CD4-positive, alpha-beta T cell treated with Interleukin-1 beta for 1 hour (primary cell): ENCODE data around the gene DTX4.

ENCODE experiments used
- DNase-seq, 2 donors: peaks; one replicate each; pipeline ENCODE4 v3.0.0-alpha.2; 2020 to 2022

The DTX4 gene

DNA sequence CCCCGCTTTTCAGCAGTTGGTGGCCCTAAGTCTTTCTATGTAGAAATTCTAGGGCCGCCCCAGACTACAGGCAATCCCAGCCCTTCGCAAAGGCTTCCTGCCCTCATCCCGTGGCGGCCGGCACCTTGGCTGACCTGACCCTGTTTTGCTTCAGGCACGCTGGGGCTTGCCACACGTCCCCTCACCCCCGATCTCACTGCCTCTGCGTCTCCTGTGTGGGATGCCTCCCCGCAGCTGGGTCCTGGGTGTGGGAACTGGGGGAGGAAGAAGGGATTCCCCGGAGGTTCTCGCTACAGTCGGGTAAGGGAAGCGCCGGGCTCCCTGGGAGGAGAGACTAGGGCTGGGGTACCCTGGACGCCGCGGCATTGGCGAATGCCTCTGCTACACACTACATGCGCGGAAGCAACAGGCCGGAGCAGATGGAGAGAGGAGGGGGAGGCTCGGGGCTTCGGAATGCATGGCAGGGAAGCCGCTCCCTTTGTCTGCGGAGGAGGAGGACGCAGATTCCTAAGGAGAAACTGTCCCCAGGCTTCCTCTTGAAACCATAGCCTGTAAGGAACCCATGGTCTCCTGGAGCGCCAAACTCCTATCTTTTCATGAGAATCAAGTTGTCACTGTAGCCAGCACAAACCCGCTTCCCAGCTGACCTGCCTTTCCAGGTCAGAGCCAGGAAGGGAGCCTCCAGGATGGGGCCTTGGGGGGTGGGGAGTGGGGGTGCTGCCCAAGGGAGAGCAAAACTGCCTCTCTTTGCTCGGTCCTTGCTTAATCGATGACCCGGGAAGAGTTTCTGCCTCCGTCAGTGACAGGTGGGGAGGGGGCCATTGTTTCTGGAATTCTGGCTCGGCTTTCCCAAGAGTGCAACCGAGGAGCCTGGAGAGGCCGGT is 1.4 kb downstream of the DTX4 start:
- peak in 1 of 2 donors; percentile 6 for DNase-seq

DNA sequence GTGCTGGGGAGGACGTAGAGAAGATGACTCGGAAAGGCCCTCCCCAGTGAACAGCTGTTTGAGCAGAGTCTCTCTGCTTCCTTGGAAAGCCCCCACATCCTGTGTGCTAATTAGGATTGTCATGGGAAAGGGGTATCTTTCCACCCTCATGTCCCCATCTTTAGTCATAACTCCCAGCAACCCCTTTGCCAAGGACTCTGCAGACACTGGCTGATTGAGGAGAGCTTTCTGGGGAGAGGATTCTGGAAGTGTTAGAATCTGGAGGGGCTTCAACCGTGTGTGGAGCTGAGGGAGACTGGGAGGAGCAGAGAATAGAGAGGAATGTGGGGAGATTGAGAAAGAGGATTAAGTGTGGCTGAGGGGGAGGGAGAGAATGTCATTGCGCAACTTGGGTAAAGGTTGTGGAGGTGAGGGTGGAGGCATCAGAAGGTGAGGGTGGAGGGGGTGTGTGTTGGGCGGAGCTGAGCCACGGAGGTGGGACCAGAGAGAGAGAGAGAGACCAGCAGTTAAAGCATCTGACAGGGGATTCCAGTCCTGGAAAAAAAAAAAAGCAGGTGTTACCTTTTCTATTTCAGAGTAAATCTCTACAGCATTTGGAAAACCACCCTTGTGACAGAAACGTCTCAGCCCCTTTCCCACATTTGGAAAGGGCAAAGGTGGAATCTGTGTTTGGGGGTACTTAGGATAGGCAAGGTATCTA is 2.2 kb downstream of the DTX4 start:
- no peak for DNase-seq

DNA sequence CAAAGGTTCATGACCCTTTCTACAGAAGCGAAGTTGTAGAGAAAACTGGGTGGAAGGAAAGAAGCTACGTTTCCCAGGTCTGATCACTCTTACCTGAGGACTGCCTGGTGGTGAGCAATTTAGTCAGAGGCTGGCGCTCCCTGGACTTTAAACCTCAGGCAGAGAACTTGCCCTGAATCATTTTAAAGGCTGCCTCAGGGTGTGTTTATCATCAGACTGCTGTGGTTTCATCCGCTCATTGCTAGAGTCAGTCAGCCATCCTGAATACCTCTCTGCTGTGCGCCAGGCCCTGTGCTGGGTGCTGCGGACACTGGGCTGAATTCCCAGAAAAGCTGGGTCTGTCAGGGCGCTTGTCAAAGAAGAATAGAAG is 2.7 kb downstream of the DTX4 start:
- DNase-seq = no peak

GRCh38 chr11:59175091-59175501 is 3.2 kb downstream of the DTX4 start:
- no peak for DNase-seq

- DNase-seq = no peak
These were observed 4.4 kb downstream of the DTX4 start for GRCh38 chr11:59176330-59176729.

- DNase-seq = no peak
These were observed 6.5 kb downstream of the DTX4 start for GRCh38 chr11:59178402-59178801.

GRCh38 chr11:59179121-59179520 is 7.2 kb downstream of the DTX4 start:
- no peak for DNase-seq

DNA sequence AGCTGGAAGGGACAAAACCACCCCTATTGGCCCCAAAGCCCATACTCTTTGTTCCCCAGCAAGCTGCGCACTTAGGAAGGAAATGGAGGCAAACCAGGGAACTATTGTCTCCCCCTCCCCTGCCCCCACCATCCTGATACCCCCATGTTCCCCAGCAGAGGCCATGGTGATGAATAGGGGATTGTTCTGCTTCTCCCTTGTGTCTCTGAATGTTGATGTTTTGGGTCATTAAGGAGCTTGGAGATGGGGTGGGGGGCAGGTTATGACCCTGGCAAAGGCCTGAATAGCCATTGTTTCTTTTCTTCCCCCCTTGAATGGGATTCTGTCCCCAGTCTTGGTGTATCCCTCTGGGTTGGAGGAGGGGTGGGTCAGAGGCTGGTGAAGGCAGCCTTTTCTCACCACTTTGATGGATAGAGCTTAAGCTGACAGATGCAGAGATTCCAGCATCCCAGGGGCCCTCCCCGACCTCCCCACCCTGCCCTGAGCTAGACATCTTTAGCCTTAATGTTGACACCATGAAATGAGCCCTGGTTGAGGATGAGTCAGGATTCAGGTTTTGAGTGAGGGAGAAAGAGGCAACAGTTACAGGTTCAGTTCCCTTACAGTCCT is 8.3 kb downstream of the DTX4 start:
- no peak for DNase-seq

DNA sequence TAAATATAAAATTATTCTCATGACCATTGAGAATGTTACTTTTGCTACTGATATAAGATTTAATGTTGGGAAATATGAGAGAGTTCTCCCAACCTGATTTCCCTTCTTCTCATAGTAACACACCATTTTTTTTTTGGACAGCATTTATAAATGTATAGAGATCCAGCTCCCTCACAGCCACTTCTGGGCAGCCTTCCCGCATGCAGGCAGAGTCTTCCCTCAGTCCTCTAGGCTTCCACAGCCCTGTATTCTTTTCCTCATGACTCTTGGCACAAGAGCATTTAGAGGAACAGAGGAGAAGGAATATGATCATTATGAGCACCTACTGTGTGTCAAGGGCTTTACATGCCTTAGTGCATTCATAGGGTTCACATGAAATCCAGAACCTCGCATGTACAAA is 9.0 kb downstream of the DTX4 start:
- DNase-seq = no peak

DNA sequence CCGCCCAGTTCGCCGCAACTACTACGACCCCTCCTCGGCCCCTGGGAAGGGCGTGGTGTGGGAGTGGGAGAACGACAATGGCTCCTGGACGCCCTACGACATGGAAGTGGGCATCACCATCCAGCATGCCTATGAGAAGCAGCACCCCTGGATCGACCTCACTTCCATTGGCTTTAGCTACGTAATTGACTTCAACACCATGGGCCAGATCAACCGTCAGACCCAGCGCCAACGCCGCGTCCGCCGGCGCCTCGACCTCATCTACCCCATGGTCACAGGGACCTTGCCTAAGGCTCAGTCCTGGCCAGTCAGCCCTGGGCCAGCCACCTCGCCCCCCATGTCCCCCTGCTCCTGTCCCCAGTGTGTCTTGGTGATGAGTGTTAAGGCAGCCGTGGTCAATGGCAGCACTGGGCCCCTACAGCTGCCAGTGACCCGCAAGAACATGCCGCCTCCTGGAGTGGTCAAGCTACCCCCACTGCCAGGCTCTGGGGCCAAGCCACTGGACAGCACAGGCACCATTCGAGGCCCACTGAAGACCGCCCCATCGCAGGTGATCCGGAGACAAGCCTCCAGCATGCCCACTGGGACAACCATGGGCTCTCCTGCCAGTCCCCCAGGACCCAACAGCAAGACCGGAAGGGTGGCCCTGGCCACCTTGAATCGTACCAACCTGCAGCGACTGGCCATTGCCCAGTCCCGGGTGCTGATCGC is 10.0 kb downstream of the DTX4 start:
- DNase-seq = no peak

GRCh38 chr11:59182457-59183151 is 10.7 kb downstream of the DTX4 start:
- peak in 1 of 2 donors; percentile 20 for DNase-seq

GRCh38 chr11:59183771-59184170 is 11.8 kb downstream of the DTX4 start:
- no peak for DNase-seq

GRCh38 chr11:59184691-59185339 is 12.9 kb downstream of the DTX4 start:
- no peak for DNase-seq

GRCh38 chr11:59185386-59185945 is 13.5 kb downstream of the DTX4 start:
- DNase-seq = no peak

DNA sequence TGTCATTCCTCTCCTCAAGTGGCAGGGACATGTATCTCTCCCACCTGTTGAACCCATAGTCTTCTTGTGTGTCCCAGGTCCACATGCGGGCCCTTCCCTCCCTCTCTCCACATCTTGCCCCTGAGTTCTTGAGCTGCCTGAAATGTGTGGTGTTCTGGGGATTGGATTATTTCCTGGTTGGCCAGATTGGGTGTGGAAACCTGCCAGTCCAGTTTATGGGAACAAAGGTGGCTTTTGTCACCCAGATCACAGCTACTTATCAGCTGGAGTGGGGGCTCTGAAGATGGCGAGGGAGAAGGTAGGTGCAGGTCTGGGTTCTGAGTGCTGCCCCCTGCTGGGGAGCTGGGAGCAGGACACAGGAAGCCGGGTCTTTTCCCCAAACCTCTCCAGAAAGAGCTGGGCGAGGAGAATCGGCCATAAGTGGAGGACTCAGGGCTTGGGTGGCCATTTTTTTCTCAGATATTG is 14.2 kb downstream of the DTX4 start:
- DNase-seq = peak; percentile 47 to 53

DNA sequence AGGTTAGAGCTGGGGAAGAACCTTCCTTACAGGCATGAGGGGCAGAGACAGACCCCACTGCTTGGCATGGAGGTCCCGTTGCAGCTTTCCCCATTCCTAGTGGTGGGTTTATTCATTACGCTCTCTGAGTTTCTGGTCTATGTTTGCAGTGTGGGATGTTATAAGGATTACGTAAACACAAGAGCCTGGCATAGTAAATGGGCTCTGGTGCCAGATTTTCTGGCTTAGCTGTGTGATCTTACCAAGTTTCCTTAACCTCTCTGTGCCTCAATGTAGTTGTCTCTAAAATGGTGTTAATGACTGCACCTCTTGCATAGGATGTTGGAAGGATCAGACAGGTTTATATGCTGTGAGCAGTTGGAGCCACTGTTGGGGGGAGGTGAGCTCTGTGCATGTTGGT is 15.1 kb downstream of the DTX4 start:
- no peak for DNase-seq

- no peak for DNase-seq
These were observed 15.7 kb downstream of the DTX4 start for GRCh38 chr11:59187587-59187986.

- DNase-seq = no peak
These were observed 17.0 kb downstream of the DTX4 start for GRCh38 chr11:59188954-59189353.

DNA sequence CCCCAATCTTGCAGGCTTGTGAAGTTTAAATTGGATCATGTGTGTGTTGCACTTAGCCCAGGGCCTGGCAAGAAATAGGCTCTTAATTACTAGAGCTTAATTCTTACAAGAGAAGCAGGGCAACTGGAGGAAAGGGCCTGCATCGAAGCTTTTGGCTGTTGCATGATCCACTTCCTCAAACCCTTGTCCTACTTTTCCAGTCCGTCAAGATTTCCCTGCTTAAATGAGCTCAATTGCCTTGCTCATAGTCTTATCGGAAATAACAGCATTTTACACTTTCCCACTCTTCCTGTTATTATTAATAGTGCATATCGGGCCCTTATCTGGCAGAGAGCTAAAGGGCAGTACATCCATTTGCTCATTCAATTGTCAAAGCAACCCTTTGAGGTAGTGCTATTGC is 18.1 kb downstream of the DTX4 start:
- DNase-seq = no peak

- DNase-seq = no peak
These were observed 19.2 kb downstream of the DTX4 start for GRCh38 chr11:59191095-59191494.

DNA sequence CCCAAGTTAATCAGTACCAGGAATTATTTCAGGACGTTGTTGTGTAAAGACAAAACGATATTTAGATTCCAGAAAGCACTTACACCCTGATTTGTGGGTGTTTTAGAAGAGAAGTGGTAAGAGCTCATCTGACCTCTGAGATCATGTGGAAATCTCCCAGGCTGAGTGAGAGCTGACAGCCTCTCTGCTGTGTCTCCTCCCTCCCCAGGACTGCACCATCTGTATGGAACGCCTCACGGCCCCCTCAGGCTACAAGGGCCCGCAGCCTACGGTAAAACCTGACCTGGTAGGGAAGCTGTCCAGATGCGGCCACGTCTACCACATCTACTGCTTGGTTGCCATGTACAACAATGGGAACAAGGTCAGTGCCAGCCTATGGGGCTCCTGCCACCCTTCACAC is 20.0 kb downstream of the DTX4 start:
- no peak for DNase-seq
